ENCODE results near the gene CIB2.
"Not testable (repeated sequence)": the region's sequence is repeated elsewhere in the genome, so short reads cannot be mapped to it uniquely, and the experiment has no call there.

The CIB2 gene

GRCh38 chr15:78151075-78151474 lies 19.8 kb upstream of the CIB2 start:
- in situ Hi-C loops (cut with HindIII; ENCODE audit: low pct_ligation_motif_present, low pct_unique_long_range_greater_than_20kb, low sequenced_read_pairs); DNase-seq: not testable (repeated sequence)

- in situ Hi-C loops (cut with HindIII; ENCODE audit: low pct_ligation_motif_present, low pct_unique_long_range_greater_than_20kb, low sequenced_read_pairs), result loop anchor here (25.0 kb wide), 1 partner anchor 112 kb away; the partner anchor contains the start of gene DNAJA4
These were observed 18.8 kb upstream of the CIB2 start for GRCh38 chr15:78149805-78150751.

GRCh38 chr15:78149068-78149804 lies 18.0 kb upstream of the CIB2 start, which contains the start of gene IDH3A:
Gene IDH3A (plus strand): TSS chr15:78149362. CDS start chr15:78149404, 42 bp downstream.
- in situ Hi-C loops (cut with HindIII; ENCODE audit: low pct_ligation_motif_present, low pct_unique_long_range_greater_than_20kb, low sequenced_read_pairs), result loop anchor here (25.0 kb wide), 1 partner anchor 113 kb away; the partner anchor contains the start of gene DNAJA4
- peak; percentile 94 for DNase-seq

More at GRCh38 chr15:78149805-78150751, 18.8 kb upstream of the CIB2 start:
- DNase-seq, result peak; percentile 16

GRCh38 chr15:78148392-78149067 lies 17.3 kb upstream of the CIB2 start:
- in situ Hi-C loops (cut with HindIII; ENCODE audit: low pct_ligation_motif_present, low pct_unique_long_range_greater_than_20kb, low sequenced_read_pairs), result loop anchor here (25.0 kb wide), 1 partner anchor 114 kb away; the partner anchor contains the start of gene DNAJA4
- DNase-seq, result no peak

- no peak for DNase-seq
- in situ Hi-C loops (cut with HindIII; ENCODE audit: low pct_ligation_motif_present, low pct_unique_long_range_greater_than_20kb, low sequenced_read_pairs), result loop anchor here (25.0 kb wide), 1 partner anchor 115 kb away; the partner anchor contains the start of gene DNAJA4
These were observed 16.3 kb upstream of the CIB2 start for GRCh38 chr15:78147566-78147965.

GRCh38 chr15:78146425-78147154 lies 15.3 kb upstream of the CIB2 start:
- DNase-seq, result no peak
- in situ Hi-C loops (cut with HindIII; ENCODE audit: low pct_ligation_motif_present, low pct_unique_long_range_greater_than_20kb, low sequenced_read_pairs), result loop anchor here (25.0 kb wide), 1 partner anchor 116 kb away; the partner anchor contains the start of gene DNAJA4

- in situ Hi-C loops (cut with HindIII; ENCODE audit: low pct_ligation_motif_present, low pct_unique_long_range_greater_than_20kb, low sequenced_read_pairs), result loop anchor here (25.0 kb wide), 1 partner anchor 120 kb away; the partner anchor contains the start of gene DNAJA4
These were observed 11.1 kb upstream of the CIB2 start for GRCh38 chr15:78142332-78142731.

GRCh38 chr15:78140292-78140691 lies 9.0 kb upstream of the CIB2 start:
- in situ Hi-C loops (cut with HindIII; ENCODE audit: low pct_ligation_motif_present, low pct_unique_long_range_greater_than_20kb, low sequenced_read_pairs), result loop anchor here (25.0 kb wide), 1 partner anchor 122 kb away; the partner anchor contains the start of gene DNAJA4
- DNase-seq, result no peak

More at GRCh38 chr15:78142332-78142731, 11.1 kb upstream of the CIB2 start:
- DNase-seq, result no peak

- DNase-seq, result no peak
- in situ Hi-C loops (cut with HindIII; ENCODE audit: low pct_ligation_motif_present, low pct_unique_long_range_greater_than_20kb, low sequenced_read_pairs), result loop anchor here (25.0 kb wide), 1 partner anchor 123 kb away; the partner anchor contains the start of gene DNAJA4
These were observed 8.3 kb upstream of the CIB2 start for GRCh38 chr15:78139578-78139977.

- DNase-seq, result no peak
- in situ Hi-C loops (cut with HindIII; ENCODE audit: low pct_ligation_motif_present, low pct_unique_long_range_greater_than_20kb, low sequenced_read_pairs), result loop anchor here (25.0 kb wide), 1 partner anchor 128 kb away; the partner anchor contains the start of gene DNAJA4
These were observed 2.6 kb upstream of the CIB2 start for GRCh38 chr15:78133801-78134200.

- in situ Hi-C loops (cut with HindIII; ENCODE audit: low pct_ligation_motif_present, low pct_unique_long_range_greater_than_20kb, low sequenced_read_pairs), result loop anchor here (25.0 kb wide), 1 partner anchor 132 kb away; the partner anchor contains the start of gene DNAJA4
These were observed 565 bp downstream of the CIB2 start for GRCh38 chr15:78130466-78131294.

GRCh38 chr15:78129751-78130287 lies 1.4 kb downstream of the CIB2 start:
- DNase-seq, result no peak
- in situ Hi-C loops (cut with HindIII; ENCODE audit: low pct_ligation_motif_present, low pct_unique_long_range_greater_than_20kb, low sequenced_read_pairs), result loop anchor here (25.0 kb wide), 1 partner anchor 132 kb away; the partner anchor contains the start of gene DNAJA4

More at GRCh38 chr15:78130466-78131294, 565 bp downstream of the CIB2 start:
- DNase-seq, result no peak

GRCh38 chr15:78129077-78129750 lies 2.0 kb downstream of the CIB2 start:
- no peak for DNase-seq
- in situ Hi-C loops (cut with HindIII; ENCODE audit: low pct_ligation_motif_present, low pct_unique_long_range_greater_than_20kb, low sequenced_read_pairs), result loop anchor here (25.0 kb wide), 1 partner anchor 133 kb away; the partner anchor contains the start of gene DNAJA4

GRCh38 chr15:78127882-78128281 lies 3.4 kb downstream of the CIB2 start:
- in situ Hi-C loops (cut with HindIII; ENCODE audit: low pct_ligation_motif_present, low pct_unique_long_range_greater_than_20kb, low sequenced_read_pairs), result loop anchor here (25.0 kb wide), 1 partner anchor 134 kb away; the partner anchor contains the start of gene DNAJA4
- DNase-seq, result no peak

GRCh38 chr15:78125267-78125666 lies 6.0 kb downstream of the CIB2 start:
- no peak for DNase-seq
- in situ Hi-C loops (cut with HindIII; ENCODE audit: low pct_ligation_motif_present, low pct_unique_long_range_greater_than_20kb, low sequenced_read_pairs), result loop anchor here (25.0 kb wide), 1 partner anchor 137 kb away; the partner anchor contains the start of gene DNAJA4

All from ACHN (cell line).